ENCODE data around the gene ZWINT. TPM values are rescaled to one million over a fixed set of nuclear protein-coding genes. Genes with fewer than 3 reads are reported as not detected.

The ZWINT gene
- polyA plus RNA-seq, 2 of the 4 experiments (the other 2 are of a cell fraction), result 78.8 to 116 TPM

- Histone ChIP-seq H3K4me2 (no peak overlapping the region), H3K4me1 (no peaks in the 10 kb centered on the region), H3K9me3 (no peaks in the 10 kb centered on the region), H3K4me3 (no peak overlapping the region), H3K27ac (no peak overlapping the region)
- POLR2A ChIA-PET, result no interaction called here
- TF ChIP-seq ATOH8 (CRISPR knock-in tag; IDR thresholded peaks at IDR 0.05; ENCODE audit: low read depth) (no peak), FOSB (CRISPR knock-in tag; IDR thresholded peaks at IDR 0.05) (no peak), ZSCAN20 (CRISPR knock-in tag; IDR thresholded peaks at IDR 0.05) (no peak)
- CTCF ChIA-PET, result no interaction called here
- ATAC-seq (no peak), DNase-seq (ENCODE audit: low read depth in 1 of 2, low spot score in 1 of 2) (no peak), FAIRE-seq (no peak)
- WGBS (ENCODE audit: missing lambda C conversion rate), result 50% methylated on average over 2 of the region's 3 CpGs
These were observed 43.5 kb downstream of the ZWINT start for GRCh38 chr10:56317603-56318002.

GRCh38 chr10:56316603-56317002 is 44.5 kb downstream of the ZWINT start:
- ATAC-seq (no peak), FAIRE-seq (no peak), DNase-seq (ENCODE audit: low read depth in 1 of 2, low spot score in 1 of 2) (no peak)
- H3K27ac ChIP-seq, result no peak overlapping the region
- H3K9me3 ChIP-seq, result no peaks in the 10 kb centered on the region
- ChIA-PET CTCF (no interaction called here), POLR2A (no interaction called here)
- H3K4me1 ChIP-seq, result no peaks in the 10 kb centered on the region
- H3K4me2 ChIP-seq, result no peak overlapping the region
- no peak overlapping the region for H3K4me3 ChIP-seq
- TF ChIP-seq CBX2 (IDR thresholded peaks at IDR 0.05; ENCODE audit: borderline replicate concordance, low read depth), result no peak
- TF ChIP-seq CTCF (IDR thresholded peaks at IDR 0.05), result no peak
